Measurements from ENCODE around the gene ACOT13. TPM values are rescaled to one million over a fixed set of nuclear protein-coding genes. Genes with fewer than 3 reads are reported as not detected.

ACOT13 gene
- total and polyA plus RNA-seq, 2 of the 4 experiments (the other 2 are of a cell fraction) = 3.6 to 25.7 TPM

- no peak overlapping the region for H2BK20ac ChIP-seq (ENCODE audit: low read depth, low read length)
- H3K27me3 ChIP-seq (ENCODE audit: control insufficient read depth, insufficient read depth, low read length) = no peaks in the 10 kb centered on the region
- no peak overlapping the region for H3K14ac ChIP-seq (replicated peaks; ENCODE audit: low read depth, low read length)
- TF ChIP-seq SMC3 (IDR thresholded peaks at IDR 0.05; ENCODE audit: low read depth, low read length) (no peak), MXI1 (IDR thresholded peaks at IDR 0.05; ENCODE audit: borderline replicate concordance, low read depth, low read length) (no peak), NFE2L2 (IDR thresholded peaks at IDR 0.05; ENCODE audit: low read depth, low read length) (no peak), USF2 (IDR thresholded peaks at IDR 0.05; ENCODE audit: low read depth, low read length) (no peak), FOS (IDR thresholded peaks at IDR 0.05; ENCODE audit: low read depth, low read length) (no peak), RCOR1 (IDR thresholded peaks at IDR 0.05; ENCODE audit: insufficient replicate concordance, low read length) (no peak), RAD21 (IDR thresholded peaks at IDR 0.05; ENCODE audit: low read length) (no peak), BHLHE40 (IDR thresholded peaks at IDR 0.05; ENCODE audit: low read depth, low read length) (no peak), POLR2A (IDR thresholded peaks at IDR 0.05; ENCODE audit: low read depth, low read length) (no peak), CHD1 (IDR thresholded peaks at IDR 0.05; ENCODE audit: low read depth, low read length) (no peak), MAZ (IDR thresholded peaks at IDR 0.05; ENCODE audit: borderline replicate concordance, low read depth, low read length) (no peak), RFX5 (IDR thresholded peaks at IDR 0.05; ENCODE audit: low read depth, low read length) (no peak), MAFK (IDR thresholded peaks at IDR 0.05; ENCODE audit: low read depth, low read length) (no peak), CTCF (conservative IDR thresholded peaks at IDR 0.05; ENCODE audit: low read depth, low read length) (no peak), ELK1 (IDR thresholded peaks at IDR 0.05; ENCODE audit: borderline replicate concordance, low read depth, low read length) (no peak), CEBPB (IDR thresholded peaks at IDR 0.05; ENCODE audit: low read depth, low read length) (no peak)
- H3K23ac ChIP-seq (ENCODE audit: low read depth, low read length) = no peak overlapping the region
- in situ Hi-C loops (cut with MboI; ENCODE audit: low sequenced_read_pairs) (no loop called here), dilution Hi-C loops (cut with HindIII; ENCODE audit: low sequenced_read_pairs, unreplicated experiment) (no loop called here), intact Hi-C loops (cut with micrococcal nuclease) (no loop called here)
- H3K9ac ChIP-seq (ENCODE audit: low read depth, low read length) = no peak overlapping the region
- ATAC-seq (ENCODE audit: low read depth) (no peak), DNase-seq (no peak)
- no peak overlapping the region for H4K8ac ChIP-seq (ENCODE audit: low read depth in 2 of 2, low read length in 2 of 2)
- POLR2A ChIA-PET (ENCODE audit: unreplicated experiment) = interaction anchor here (0.6 kb wide), 1 partner anchor 131 kb away, joined by 3 read pairs; no protein-coding TSS in a partner anchor
- H2AFZ ChIP-seq (replicated peaks; ENCODE audit: low read length, poor library complexity) = no peak overlapping the region
- no peak overlapping the region for H3K4me3 ChIP-seq (ENCODE audit: insufficient read depth, low read depth, low read length)
- peaks cover 6% of the 10 kb centered on the region for H3K9me3 ChIP-seq (ENCODE audit: control insufficient read depth, insufficient read depth, low read length)
- H4K91ac ChIP-seq (ENCODE audit: insufficient read depth, low read depth, low read length) = no peak overlapping the region
- CTCF ChIA-PET = no interaction called here
- no peak overlapping the region for H2AK5ac ChIP-seq (ENCODE audit: low read depth, low read length)
- H2BK5ac ChIP-seq (ENCODE audit: low read depth, low read length, poor library complexity, severe bottlenecking) = no peak overlapping the region
- H2AK9ac ChIP-seq (replicated peaks; ENCODE audit: low read depth, low read length, poor library complexity) = no peak overlapping the region
- H3K9me1 ChIP-seq (ENCODE audit: insufficient read depth, low read length) = no peaks in the 10 kb centered on the region; the same call in 1 of the 2 replicates
- no peak overlapping the region for H2BK120ac ChIP-seq (ENCODE audit: low read depth, low read length)
- WGBS, 2 experiments (ENCODE audit: extremely low coverage in 2 of 2, insufficient read length in 1 of 2) = 100% methylated on average over 1 of the region's 9 CpGs; no CpG with 5 or more reads in 1 of the 2 experiments
- H3K4me2 ChIP-seq (ENCODE audit: low read depth, low read length) = no peak overlapping the region
- no peak overlapping the region for H3K18ac ChIP-seq (ENCODE audit: low read depth, low read length)
- H3K36me3 ChIP-seq (ENCODE audit: control insufficient read depth, insufficient read depth, low read length) = no peaks in the 10 kb centered on the region; the same call in 1 of the 2 replicates
- H3K27ac ChIP-seq (ENCODE audit: insufficient read depth, low read length) = no peak overlapping the region
- BruUV-seq (replicated peaks) = no TSS peak
- no peak overlapping the region for H3K4ac ChIP-seq (ENCODE audit: low read depth, low read length)
- no peak overlapping the region for H2BK15ac ChIP-seq (ENCODE audit: low read depth, low read length)
- no peak overlapping the region for H3K56ac ChIP-seq (ENCODE audit: extremely low read depth, insufficient read depth, low read length)
- H4K5ac ChIP-seq (ENCODE audit: low read depth, low read length) = no peak overlapping the region
- H3K4me1 ChIP-seq (ENCODE audit: control insufficient read depth, insufficient read depth, low read length) = peaks cover 2% of the 10 kb centered on the region; the same call in 1 of the 2 replicates
- peaks cover 11 to 38% of the 10 kb centered on the region in 2 experiments; a peak in 3 of 4 replicates for H3K79me1 ChIP-seq (ENCODE audit: low read depth in 1 of 2, low read length in 2 of 2)
- H4K20me1 ChIP-seq (ENCODE audit: insufficient read depth, low read length) = no peaks in the 10 kb centered on the region
Observed at GRCh38 chr6:24668997-24669361, 2.1 kb downstream of the ACOT13 start.
